ENCODE measurements around the gene TRAF3IP1.

Gene TRAF3IP1

DNA sequence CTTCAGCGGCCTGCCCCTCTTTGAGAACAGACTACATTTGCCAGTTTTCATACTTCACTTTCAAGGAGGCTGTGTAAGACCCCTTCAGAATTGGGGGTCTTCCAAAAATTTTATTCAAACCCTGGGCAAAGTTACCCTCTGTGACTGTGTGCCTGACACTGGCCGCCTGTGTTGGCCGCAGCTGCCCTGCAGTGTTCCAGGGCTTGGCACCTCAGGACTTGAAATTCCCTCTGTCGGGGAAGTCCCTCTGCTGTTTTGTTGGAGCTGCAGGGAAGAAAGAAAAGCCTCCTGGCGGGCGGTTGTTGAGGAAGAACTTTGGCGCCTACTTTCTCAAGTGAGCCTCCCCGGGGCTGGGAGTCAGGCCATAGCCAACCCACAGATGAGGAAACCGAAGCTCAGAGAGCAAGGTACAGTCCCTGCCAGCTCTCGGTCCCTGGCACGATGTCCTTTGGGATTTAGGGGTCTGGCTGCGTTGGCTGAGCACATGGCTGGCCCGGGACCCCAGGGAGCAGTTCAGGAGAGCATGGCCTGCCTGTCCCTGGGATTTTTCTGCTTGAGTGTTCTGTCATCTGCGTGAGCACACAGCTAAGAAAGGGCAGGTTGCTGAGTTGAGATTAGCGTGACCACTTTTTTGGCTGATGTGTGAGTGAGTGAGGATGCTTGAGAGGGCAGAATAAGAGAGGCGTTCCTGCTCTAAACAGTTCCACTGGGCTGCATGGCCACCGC lies 88.5 kb downstream of the TRAF3IP1 start:
- CTCF ChIA-PET = no interaction called here
- DNase-seq (ENCODE audit: low spot score) = no peak
- TF ChIP-seq CTCF (conservative IDR thresholded peaks at IDR 0.05; ENCODE audit: low read depth) = no peak
- POLR2A ChIA-PET (ENCODE audit: low non-redundant PET) = no interaction called here
- no peak overlapping the region for H3K27ac ChIP-seq

- CTCF ChIA-PET = interaction anchor here (0.7 kb wide), 1 partner anchor 281 kb away, joined by 5 read pairs; no protein-coding TSS in a partner anchor
- no peak for DNase-seq (ENCODE audit: low spot score)
- POLR2A ChIA-PET (ENCODE audit: low non-redundant PET) = no interaction called here
- 0 out of 2 replicates have a peak overlapping the region, but pooled peaks have one; percentile 16 for H3K27ac ChIP-seq
- TF ChIP-seq CTCF (conservative IDR thresholded peaks at IDR 0.05; ENCODE audit: low read depth) = no peak
Measured at GRCh38 chr2:238409341-238410199, 89.3 kb downstream of the TRAF3IP1 start.

GRCh38 chr2:238412067-238412767 lies 91.9 kb downstream of the TRAF3IP1 start:
- TF ChIP-seq CTCF (conservative IDR thresholded peaks at IDR 0.05; ENCODE audit: low read depth) = no peak
- CTCF ChIA-PET = no interaction called here
- POLR2A ChIA-PET (ENCODE audit: low non-redundant PET) = no interaction called here
- H3K27ac ChIP-seq = no peak overlapping the region
- no peak for DNase-seq (ENCODE audit: low spot score)

DNA sequence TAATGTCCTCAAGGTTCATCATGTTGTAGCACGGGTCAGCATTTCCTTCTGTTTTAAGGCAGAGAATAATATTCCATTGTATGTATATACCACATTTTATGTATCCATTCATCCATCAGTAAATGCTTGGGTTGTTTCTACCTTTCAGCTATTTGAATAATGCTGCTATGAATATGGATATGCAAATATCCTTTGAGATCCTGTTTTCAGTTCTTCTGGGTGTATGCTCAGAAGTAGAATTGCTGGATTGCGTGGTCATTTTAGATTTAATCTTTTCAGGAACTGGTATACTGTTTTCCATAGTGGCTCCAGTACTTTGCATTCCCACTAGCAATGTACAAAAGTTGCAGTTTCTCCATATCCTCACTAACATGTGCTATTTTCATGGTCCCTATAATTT lies 93.0 kb downstream of the TRAF3IP1 start:
- H3K27ac ChIP-seq = no peak overlapping the region
- DNase-seq (ENCODE audit: low spot score) = no peak
- ChIA-PET CTCF (no interaction called here), POLR2A (ENCODE audit: low non-redundant PET) (no interaction called here)
- TF ChIP-seq CTCF (conservative IDR thresholded peaks at IDR 0.05; ENCODE audit: low read depth) = no peak

DNA sequence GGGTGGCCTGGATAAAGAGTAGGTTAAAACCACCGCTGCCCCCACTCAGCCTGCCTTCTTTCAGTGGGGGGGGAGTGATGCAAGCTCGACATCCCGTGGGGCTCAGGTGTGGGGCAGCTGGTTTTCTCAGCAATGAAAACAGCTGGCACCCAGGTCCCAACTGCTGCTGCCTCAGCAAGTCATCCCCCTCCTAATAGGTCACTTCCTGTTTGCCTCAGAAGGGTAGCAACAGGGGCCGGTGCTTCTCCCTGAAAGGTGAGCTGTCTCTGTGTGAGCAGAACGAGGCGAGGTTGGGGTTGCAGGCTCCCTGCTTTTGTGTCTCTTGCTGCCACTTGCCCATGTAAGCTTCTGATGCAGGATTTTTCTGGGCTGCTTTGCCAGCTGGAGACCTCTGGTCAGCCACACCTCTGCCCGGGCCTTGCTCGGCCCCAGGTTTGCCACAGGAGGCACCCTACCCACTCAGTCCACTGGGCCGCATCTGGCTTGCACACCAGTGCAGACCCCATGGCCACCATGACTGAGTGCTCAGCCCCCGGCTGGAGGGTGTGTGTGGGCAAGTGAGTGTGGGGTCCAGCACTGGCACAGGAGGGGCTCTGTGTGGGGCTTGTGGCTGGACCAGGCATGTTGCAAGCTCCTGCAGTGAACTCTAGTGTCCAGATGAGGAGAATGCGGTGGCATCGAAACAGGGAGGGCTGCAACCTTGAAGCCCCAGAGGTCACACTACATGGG lies 94.9 kb downstream of the TRAF3IP1 start:
- peak overlapping the region; percentile 63 for H3K27ac ChIP-seq
- ChIA-PET CTCF (no interaction called here), POLR2A (ENCODE audit: low non-redundant PET) (no interaction called here)

More for the DNA sequence above, 94.9 kb downstream of the TRAF3IP1 start:
- DNase-seq (ENCODE audit: low spot score) = no peak
- no peak for TF ChIP-seq CTCF (conservative IDR thresholded peaks at IDR 0.05; ENCODE audit: low read depth)
